NCI-H2171 (cell line): ENCODE measurements around the gene IGSF8.

ENCODE experiments used
- DNase-seq: peaks from one replicate; lab custom pipeline; 2025; lab: John Stamatoyannopoulos, UW

IGSF8 gene

DNA sequence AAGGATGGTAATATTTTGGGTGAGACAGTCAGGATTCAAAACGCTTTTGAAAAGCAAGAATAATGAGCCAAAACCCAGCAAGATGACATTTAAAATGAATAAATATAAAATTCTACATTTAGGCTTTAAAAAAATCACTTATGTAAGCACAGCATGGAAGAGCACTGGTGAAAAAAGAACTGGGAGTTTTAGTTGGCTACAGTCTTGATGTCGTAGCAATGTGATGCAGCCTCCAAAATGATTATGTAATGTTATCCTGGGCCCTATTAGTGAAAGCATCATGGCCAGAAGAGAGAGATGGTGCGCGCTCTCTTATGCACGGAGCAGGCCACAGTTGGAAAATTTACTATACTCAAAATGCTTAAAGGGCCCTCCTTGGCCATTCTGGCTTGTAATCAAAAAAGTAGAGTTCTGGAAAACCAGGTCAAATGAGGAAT lies 11.9 kb downstream of the IGSF8 start:
- DNase-seq, result no peak

DNA sequence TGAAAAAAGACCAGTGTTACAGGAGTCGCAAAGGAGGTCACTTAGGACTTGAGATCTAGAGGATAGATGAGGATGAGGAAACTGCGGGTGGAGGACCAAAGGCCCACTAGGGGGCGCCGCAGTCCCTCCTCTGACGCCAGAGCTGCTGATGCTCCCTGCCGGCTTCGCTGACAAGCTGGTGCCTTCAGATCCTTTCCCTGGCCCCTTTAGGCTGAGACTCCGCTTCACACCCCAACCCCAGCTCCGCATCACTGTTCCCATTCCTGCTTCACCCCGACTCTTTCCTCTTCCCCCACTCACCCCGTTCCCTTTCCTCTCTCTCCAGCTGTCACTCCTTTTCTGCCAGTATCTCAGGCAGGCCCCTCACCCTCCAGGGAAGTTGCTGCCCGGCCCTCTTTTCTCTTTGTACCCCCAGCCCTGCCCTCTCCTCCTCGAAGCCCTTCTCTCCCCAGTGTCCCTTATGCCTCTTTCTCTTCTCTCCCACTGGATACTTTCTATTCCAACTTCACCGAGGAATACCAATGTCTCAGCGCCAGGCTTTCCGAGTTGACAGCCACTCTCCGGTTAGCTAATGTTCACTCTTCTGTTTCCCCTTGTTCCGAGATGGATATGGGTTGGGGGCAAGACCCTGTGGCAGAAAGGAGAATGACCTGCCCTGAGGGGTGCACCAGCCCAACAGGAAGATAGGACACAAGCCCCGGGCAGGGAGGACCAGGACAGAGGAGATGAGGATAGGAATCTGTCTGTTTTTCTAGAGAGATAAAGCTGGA lies 12.5 kb downstream of the IGSF8 start:
- peak; percentile 30 for DNase-seq

DNA sequence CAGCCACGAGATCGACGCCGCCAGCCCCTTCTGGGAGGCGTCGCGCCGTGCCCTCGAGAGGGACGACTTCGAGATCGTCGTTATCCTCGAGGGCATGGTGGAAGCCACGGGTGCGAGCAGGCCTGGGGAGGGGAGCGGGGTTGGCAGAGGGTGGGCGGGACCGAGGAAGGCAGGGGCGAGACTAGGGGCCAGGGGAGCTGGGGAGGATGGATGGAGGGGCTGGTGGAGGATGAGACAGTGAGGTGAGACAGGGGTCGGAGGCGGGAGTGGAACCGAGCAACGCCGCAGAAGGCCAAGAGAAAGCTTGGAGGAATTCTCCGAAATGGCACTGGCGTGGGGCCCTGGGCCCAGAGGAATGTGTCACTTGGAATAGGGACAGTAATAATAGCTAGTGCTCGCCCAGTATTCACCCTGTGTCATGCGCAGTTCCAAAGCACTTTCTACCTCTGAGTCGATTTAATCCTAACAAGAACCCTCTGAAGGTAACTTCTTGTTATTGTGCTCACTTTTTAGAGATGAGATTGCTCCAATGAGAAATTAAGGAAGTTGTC lies 13.6 kb downstream of the IGSF8 start:
- DNase-seq, result no peak

DNA sequence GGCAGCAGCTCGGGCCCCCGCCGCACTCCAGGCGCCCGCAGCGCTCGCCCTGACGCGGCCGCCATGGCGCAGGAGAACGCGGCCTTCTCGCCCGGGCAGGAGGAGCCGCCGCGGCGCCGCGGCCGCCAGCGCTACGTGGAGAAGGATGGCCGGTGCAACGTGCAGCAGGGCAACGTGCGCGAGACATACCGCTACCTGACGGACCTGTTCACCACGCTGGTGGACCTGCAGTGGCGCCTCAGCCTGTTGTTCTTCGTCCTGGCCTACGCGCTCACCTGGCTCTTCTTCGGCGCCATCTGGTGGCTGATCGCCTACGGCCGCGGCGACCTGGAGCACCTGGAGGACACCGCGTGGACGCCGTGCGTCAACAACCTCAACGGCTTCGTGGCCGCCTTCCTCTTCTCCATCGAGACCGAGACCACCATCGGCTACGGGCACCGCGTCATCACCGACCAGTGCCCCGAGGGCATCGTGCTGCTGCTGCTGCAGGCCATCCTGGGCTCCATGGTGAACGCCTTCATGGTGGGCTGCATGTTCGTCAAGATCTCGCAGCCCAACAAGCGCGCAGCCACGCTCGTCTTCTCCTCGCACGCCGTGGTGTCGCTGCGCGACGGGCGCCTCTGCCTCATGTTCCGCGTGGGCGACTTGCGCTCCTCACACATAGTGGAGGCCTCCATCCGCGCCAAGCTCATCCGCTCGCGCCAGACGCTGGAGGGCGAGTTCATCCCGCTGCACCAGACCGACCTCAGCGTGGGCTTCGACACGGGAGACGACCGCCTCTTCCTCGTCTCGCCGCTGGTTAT lies 14.2 kb downstream of the IGSF8 start:
- DNase-seq, result peak; percentile 77

DNA sequence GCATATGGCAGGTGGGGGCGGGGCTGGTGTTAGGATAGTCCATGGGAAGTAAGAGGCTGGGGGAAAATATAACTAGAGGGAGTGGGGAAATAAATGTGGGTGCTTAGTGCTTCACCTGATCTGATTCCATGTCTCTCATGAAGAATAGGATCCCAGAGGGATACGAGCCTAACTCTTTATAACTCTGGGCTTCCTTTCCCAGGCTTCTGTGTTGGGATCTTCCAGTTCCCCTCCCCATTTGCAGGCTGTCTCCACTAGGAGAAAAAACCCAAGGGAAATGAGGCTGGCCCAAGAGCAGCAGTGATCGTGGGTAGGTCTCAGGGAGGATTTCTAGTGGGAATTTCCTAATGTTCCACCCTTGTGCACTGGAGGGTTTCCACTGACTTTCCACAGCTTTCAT lies 15.5 kb downstream of the IGSF8 start:
- no peak for DNase-seq

DNA sequence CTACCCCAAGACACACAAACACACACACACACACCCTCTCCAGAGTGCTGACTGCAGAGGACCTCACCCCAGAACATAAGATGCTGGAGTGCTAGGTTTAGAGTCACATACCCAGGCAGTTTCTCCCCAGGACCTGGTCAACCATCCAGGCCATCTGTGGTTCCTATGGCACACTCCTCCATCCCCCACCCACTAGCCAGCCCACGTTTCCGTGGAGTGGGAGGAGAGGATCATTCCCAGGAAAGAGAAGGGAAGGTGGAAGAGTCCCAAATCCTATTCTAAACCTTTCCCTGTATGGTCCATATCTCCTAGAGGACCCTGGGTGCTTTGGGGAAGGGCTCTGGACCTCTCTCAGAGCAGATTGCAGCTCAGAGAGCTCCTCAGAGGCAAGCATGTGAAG lies 15.9 kb downstream of the IGSF8 start:
- no peak for DNase-seq

DNA sequence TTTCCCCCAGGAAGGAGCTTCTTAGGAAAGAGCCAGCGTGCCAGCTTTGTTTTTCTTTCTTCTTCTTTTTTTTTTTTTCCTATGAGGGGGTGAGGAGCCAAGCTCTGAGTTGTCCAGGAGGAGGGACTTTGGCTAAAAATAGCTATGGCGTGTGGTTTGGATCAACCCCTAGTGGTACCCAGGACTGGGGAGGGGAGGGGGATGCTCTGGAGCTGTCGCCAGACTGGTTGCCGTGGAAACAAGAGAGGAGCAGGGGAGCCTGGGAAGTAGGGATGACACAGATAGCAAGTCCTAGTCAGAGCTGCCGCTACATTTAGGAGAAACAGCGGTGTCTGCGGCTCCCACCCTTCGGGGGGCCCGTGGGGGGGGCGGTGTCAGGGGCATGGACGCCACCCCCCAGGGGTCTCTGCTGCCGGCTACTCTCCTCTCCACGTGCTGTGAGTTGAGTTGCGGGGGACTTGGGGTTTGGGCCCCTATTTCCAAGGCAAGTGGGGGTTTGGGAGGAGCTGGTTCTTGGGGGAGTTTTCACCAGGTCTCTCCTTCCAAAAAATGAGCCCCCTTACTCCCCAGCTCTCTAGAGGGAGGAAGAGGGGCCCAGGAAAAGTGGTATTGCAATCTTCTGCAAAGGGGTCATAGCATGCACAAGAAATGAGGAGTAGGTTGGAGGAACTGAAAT lies 17.0 kb downstream of the IGSF8 start, which contains the start of gene KCNJ9:
Gene KCNJ9 (plus strand): TSS at position 278 of the 676 bp plus-strand sequence. CDS start 2,493 bp downstream, outside the sequence.
- peak; percentile 52 for DNase-seq

DNA sequence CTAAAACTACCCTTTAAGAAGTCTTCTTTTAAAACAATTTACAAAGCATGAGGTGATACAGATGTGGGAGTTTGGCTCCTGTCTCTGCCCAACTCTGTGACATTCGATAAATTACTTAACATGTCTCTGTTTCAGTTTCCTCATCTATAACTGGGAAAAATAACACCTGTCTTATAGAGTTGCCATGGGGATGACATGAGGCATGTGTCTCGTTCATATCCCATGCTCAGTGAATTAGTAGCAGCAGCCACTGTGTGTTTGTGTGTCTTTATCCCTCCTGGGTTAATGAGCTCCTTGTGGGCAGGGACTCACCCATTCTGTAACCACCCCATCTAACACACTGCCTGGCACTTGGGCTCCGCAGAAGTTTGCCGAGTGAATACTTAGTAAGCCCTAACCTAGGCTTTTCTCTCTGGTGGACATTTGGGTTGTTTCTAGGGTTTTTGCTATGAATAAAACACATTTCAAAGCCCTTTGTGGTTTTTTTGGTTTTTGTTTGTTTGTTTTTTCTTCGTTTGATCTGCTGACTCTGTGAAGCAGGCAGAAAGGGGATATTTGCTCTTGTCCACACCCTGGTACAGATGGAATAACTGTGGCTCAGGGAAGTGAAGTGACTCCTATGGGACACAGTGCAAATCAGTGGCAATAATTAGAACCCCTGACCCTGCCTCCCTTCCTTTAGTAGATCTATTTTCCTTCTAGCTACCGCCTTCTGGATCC lies 17.9 kb downstream of the IGSF8 start:
- DNase-seq, result no peak

DNA sequence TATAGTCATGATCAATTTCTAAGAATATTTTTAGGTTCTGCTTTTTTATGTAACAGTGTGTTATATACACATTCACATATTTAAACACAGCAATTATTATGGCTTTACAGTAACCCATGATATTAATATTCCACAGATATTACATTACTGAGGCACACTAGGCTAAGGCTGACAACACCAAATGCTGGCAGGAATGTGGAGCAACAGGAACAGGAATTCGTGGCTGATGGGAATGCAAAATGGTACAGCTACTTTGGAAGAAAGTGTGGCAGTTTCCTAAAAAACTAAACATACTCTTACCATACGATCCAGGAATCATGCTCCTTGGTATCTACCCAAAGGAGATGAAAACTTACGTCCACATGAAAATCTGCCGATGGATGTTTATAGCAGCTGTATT lies 19.0 kb downstream of the IGSF8 start:
- no peak for DNase-seq

DNA sequence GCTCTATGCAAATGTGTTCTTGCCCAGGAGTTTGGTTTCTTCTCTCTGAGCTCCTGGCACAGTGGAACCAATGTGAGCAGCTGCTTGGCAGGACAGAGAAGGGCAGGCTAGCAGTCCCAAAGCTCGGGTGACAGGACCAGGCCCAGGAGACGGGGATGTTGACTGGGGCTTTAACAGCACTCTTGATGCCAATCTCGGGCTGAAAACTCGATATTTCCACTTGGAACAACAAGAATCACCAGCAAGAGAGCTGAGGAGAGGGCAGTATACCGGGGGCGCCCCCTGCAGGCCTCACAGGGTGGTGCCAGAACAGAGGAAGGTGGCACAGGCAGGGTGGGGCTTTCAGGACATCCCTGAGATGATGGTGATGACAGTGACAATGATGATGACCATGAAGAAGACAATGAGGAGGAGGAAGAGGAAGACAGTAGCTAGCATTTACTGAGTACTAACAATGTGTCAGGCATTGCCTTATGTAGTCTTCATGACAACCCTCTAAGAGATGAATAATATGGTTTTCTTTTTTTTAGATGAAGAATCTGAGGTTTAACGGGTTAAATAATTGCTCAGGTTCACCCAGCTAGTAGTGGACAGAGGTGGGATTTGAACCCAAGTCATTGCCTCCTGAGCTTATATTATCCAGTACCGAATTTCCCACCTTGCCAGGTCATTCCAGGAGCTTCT lies 19.8 kb downstream of the IGSF8 start:
- no peak for DNase-seq

DNA sequence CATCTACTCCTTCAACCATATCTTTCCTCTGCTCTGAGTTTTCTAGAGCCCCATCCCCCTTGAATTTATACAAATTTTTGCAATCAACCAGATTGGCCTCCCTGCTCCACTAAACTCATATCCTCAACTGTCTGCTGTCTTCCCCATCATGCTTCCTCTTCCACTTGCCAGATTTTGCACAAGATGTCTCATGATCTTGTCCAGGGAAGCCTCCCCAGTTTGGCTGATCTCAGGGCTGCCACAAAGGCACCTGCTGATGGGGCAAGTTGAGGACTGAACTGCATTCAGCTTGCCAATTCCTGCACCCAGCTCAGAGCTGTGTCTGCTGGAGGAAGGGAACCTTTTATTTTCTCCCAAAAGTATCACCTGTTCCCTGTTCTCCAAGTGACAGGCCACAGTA lies 20.9 kb downstream of the IGSF8 start:
- no peak for DNase-seq

DNA sequence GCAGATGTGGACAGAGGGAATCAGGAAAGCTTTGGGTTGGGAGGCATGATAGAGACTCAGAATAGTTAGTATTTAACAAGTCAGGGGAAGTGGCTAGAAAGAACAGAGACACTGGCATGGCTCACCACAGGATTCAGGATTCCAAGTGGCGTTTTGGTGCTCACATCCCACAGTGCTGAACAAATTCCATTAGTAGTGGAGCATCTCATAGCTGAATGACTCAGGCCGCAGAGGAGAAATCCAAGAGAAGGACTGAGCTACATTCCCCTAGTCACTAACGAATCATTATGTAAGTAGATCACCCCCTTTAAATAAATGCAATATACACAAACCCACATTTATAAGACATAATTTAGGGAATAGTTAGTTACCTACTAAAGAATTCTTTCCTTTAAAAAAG lies 22.1 kb downstream of the IGSF8 start:
- DNase-seq, result no peak

DNA sequence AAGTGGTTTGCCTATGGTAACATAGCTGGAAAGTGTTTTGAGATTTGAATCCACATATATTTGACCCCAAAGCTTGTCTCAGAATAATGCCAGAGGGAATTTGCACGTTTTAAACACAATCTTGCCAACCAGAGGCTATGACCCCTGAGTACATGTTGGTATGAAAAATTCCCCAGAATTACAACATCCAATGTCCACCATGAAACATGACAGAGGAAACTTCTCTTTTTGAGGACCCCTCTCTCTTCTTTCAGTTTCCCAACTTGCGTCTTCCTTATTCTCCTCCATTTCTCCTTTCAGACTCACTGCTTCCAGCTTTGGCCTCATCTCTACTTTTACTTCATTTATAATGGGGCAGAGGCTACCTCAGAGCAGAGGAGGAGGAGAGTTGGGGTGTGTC lies 22.6 kb downstream of the IGSF8 start:
- no peak for DNase-seq

DNA sequence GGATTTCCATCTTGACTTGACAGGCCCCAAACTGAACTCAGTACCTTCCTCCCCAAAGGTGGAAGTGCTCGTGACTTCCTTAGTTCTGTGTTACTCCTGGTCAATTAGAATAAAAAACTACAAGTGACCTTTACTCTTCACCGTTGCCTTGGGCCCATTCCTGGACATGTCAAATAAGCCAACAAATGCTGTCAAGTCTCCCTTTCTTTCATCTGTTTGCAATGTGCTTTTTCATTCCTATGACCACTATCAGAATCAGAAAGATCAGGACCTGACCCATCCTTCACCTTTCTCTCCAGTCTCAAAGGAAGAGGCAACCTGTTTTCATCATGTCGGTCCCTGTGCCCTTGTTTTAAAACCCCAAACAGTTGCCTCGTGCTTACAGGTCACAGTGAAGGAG lies 23.6 kb downstream of the IGSF8 start:
- DNase-seq, result no peak

DNA sequence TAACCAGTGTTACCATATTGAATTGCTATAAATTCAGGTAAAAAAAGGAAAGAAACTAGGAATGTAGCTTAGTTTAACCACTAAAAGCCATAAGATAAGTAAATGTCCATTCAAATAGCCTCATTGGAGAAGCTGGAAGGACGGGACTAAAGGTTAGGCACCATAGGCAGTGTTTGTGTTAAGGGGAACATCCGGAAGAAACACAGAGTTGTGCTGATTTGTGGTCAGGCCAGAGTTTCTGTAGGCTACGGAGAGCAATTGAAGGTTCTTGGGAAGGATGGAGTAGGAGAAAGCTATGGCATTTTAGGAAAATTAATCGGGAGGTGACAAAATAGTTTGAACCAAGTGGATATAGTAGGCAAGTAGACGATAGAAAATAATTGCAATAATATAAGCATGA lies 27.1 kb downstream of the IGSF8 start:
- DNase-seq, result no peak

DNA sequence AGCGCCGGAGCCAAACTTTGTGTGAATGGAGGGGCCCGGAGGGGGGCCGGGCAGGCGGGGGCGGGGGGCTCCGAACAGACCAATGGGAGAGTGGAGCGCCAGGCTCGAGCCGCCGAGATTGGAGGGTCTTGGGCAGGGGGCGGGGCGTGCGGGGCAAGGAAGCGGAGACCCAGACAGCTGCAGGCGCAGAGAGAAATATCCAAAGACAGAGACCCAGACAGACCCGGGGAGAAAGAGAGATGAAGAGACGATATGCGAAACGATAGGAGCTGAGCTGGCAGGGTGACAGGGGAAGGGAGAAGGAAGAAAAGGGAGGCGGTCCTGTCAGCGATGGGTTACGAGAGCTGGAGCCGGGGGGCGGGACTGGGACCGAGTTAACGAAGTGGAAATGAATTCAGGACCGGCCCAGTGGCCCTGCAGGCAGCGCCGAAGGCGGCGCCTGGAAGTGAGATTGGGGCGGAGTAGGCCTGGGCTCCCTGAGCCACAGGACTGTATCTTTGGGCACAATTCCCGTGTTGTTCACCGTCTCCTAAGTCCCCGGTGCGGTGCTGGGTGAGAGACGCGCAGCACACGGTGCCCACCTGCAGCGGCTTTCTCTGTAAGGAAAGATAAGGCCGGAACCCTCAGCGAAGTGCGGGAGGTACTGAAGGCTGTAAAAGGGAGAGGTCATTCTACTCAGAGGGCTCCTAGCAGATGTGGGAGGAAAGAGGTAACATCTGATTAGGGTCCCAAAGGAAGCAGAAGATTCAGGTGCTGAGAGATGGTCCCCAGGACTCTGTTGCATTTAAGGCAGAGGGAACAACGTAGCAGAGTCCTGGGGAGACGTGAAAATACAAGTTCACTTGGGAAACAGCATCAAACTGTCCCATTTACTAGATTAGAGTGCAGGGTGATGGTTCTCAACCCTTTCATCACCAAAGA lies 27.9 kb downstream of the IGSF8 start:
- peak; percentile 81 for DNase-seq

DNA sequence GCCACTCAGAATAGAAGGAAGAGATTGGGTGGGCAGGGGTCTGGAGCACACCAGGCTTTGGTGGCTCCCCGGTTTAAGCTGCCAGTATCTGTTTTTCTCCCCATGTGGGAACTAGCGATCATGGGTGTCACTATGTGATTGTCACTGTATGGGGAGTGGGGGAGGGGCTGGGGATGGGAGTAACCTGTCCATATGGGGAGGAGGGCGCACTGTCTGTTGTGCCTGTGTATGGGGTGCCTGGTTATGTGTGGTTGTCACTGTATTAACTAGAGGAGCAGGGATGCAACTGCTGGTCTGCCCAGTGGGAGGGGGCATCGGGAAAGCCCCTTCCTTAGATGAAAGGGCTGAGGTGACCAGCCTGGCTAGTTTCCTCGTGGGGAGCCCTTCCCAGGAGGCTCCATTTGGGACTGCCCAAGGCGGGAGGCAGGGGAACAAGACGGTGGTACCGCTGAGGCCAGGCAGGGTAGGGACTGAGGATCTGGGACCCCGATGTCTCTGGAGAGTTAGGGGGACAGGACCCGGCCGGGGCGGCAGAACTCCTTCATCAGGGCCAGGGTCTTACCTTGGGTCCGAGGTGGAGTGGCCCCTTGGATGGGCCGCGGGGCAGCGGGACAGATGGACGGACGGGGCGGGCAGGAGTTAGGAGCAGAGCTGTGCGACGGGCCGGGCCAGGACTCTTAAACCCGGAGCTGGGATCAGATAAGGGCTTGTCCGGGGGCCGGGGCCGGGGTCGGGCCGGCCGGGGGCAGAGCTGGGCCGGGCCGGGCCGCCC lies 28.8 kb downstream of the IGSF8 start, which contains the start of gene KCNJ10:
Gene KCNJ10 (minus strand): TSS at position 701 of the 772 bp plus-strand sequence. CDS start 27,628 bp downstream, outside the sequence.
- no peak for DNase-seq

DNA sequence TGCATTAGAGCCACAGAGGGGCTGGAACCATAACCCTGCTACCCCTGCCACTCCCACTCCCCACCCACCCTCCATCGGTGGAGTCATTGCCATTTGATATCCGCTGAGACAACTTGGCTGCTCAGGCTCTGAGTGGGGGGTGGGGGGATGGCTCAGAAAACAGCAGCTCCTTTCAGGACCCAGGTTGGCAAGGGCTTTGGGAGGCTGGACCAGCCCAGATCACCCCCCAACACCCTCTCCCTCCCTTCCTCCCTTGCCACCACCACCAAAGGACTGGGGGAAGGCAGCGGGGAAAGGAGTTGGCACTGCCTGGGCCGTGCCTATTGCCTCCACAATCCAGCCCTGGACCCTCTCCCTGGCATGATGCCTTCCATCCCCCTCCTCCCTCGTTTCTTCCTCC lies 30.2 kb downstream of the IGSF8 start:
- no peak for DNase-seq
